Left cardiac atrium (tissue), 4 donors: ENCODE data around the gene TARS1. TPM values are rescaled to one million over a fixed set of nuclear protein-coding genes. Genes with fewer than 3 reads are reported as not detected.

Experiments used
- ATAC-seq, 2 donors: fragments of 200-7000 bp; cut with Tn5 transposase; one replicate each; pipeline ENCODE4 v1.9.1; 2020; ENCODE audit warnings: mild to moderate bottlenecking in 2 of 2, moderate library complexity in 2 of 2
- DNase-seq: peaks from one replicate; pipeline ENCODE4 v3.0.0-alpha.2; 2020
- intact Hi-C, 2 donors: fragments of 100-400 bp; cut with DNase I; formaldehyde crosslinking; loops; one replicate each; pipeline versions ENCODE4 v1.14.1 to v1.15.1; 2022 to 2023
- long read RNA-seq: library from polyadenylated mRNA; unstranded; transcript quantifications from one replicate; pipeline ENCODE4 v2.0.0, GENCODE V29; 2021
- total RNA-seq, 2 donors: library from RNA; stranded (reverse); fragmentation: NEBNext Ultra II Directional; extraction: Animal tissue kit (Norgen Biotek cat#: 25700); gene quantifications; one replicate each; pipeline ENCODE4 v1.2.1, GENCODE V29; 2021
- donor health status: DM: no; HTN: yes; CAD: no.
- donor health status: DM: no; HTN: yes; CAD: no; lungs with severe emphysema.
- donor health status: DM: yes; HTN: yes; CAD: no.
- donor health status: Dilated cardiomyopathy.

TARS1 gene
- total RNA-seq: 10 to 100 TPM; 57.3 to 86.0 TPM
- long read RNA-seq, full-length matches to known transcripts: 111 of 120 reads
- long read RNA-seq, partial matches to known transcripts: 7 of 120 reads
- long read RNA-seq, other reads (novel, unspliced or antisense): 2 of 120 reads

DNA sequence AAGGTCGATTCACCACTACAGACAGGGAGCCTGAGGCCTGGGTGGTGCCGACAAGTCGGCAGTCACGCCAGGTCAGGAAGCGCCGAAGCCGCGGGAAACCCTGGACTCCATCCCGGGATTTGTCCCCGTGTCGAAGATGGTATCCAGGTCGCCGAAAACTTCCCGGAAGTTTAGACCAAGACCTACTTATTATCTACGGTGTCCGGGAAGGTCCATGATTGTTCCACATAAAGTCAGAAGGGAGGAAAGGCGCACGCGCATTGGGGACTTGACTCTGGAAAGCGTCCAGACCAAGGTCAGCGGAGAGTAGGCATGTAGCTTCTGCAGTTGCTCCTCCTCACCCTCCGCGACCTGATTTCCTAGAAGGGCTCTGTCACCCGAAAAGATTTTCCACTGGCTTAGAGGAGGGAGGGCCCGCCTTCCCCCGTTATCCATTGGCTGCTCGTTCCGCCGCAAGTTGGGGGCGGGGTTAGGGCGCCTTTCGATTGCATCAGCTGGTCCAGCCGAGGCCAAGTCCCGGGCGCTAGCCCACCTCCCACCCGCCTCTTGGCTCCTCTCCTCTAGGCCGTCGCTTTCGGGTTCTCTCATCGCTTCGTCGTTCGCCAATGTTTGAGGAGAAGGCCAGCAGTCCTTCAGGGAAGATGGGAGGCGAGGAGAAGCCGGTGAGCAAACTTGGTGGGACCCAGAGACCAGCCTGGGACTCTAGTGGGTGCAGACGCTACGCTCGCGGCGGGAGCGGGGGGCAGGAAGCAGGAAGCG, at the start of gene TARS1:
TARS1 (plus strand) TSS at position 484 of the 759 bp plus-strand sequence; CDS start at position 606, 122 bp downstream.
- ATAC-seq (peak; percentile 98 to 99), DNase-seq (peak; percentile 98)
- intact Hi-C loops: no loop called here

DNA sequence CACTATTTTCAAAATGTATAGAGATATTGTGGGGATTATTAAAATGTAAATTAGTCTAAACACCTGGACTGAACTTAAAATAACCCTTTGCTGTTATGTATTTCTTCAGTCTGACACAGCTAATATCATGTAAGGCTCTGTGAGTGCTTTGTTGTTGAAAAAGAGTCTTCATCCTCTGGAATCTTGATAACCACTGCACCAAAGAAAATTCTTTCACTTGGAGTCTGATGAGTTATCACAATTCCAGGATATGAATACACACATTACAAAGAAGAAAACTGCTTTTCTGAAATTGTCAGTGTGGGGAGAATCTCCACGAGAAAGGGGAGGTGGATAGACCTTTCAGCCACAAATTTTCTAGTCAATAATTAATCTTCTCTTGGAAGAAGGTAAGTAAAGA, 42.3 kb upstream of the TARS1 start:
- ATAC-seq (no peak), DNase-seq (no peak)
- intact Hi-C loops: no loop called here

DNA sequence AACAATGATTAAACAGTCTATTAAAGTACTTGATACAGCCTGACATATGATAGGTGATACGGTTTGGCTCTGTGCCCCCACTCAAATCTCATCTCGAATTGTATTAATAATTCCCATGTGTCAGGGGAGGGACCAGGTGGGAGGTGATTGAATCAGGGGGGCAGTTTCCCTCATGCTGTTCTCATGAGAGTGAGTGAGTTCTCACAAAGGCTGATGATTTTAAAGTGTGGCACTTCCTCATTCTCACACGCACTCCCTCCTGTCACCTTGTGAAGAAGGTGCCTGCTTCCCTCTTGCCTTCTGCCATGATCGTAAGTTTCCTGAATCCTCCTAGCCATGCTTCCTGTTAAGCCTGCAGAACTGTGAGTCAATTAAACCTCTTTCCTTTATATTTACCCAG, 40.1 kb upstream of the TARS1 start:
- DNase-seq: no peak
- no peak for ATAC-seq
- intact Hi-C loops: no loop called here

DNA sequence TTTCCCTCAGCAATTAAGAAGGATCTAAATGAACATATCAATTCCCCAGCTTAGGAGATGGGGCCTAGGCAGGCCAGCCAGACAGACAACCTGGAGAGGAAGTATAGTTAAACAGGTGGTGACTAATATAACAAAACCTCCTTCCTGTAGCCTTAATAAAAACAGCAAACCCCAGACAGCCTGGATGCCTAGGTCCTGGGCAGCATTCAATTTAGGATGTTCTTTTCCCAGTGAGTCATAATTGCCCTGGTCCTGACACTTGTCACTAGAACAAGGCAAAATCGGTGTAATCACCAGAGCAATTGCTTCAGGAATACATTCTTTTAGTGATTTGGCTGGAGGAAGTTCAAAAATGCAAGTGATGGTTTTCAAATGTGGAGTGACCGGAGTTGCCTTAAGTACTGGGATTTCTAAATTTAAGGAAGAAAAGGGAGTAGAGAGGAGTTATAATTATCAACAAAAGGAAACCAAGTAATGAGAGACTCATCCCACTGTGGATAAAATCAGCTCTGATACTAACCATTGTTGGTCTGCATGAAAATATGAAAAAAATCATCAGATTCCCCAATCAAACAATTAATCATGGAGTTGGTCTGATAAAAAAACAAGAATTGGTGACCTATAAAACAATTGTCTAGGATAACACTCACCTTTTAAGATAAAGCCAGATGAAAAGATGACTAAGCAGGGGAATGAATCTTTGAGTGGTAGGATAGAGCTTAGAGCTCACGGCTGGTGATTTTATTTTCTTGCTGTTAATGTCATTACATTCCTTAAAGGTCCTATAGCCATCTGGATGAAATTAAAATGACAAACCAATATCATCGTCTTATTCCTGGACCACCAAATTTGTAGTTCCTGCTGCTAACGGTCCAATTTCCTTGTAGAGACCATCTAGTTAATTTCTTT, 39.0 kb upstream of the TARS1 start:
- intact Hi-C loops: no loop called here
- DNase-seq: no peak
- ATAC-seq: no peak

DNA sequence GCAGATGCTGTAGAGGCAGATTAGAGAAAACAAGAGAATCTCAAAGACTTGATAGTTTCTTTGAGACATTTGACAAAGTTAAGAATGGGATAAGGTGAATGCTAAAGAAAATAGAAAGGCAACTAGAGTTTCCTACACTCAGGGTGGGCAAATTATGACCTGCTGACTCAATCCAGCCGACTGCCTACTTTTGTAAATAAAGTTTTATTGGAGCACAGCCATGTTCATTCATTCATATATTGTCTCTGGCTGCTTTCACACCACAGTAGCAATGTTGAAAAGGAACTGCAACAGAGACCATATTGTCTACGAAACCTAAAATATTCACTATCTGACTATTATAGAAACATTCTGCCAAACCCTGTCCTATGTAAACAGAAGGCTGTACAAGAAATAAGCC, 37.6 kb upstream of the TARS1 start:
- no peak for ATAC-seq
- intact Hi-C loops: no loop called here

DNA sequence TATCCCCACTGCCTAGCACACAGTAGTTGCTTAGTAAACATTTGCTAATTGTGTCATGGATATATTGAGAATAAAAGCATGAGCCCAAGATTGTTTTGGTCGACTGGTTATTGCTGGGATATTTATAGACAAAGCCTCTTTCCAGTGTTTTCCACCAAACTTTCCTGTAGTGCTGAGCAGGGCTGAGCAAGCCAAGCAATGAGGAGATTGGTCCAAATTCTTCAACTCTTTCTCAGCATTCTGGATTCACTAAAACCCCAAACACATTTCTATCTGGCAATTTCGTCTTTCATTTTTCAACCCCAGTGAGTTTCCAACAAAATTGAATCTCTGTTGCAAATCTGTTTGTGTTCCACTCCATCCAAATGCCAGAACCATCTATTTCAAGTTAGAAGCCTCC, 31.9 kb upstream of the TARS1 start:
- ATAC-seq (no peak), DNase-seq (no peak)
- intact Hi-C loops: no loop called here

More for the DNA sequence above, 37.6 kb upstream of the TARS1 start:
- no peak for DNase-seq

DNA sequence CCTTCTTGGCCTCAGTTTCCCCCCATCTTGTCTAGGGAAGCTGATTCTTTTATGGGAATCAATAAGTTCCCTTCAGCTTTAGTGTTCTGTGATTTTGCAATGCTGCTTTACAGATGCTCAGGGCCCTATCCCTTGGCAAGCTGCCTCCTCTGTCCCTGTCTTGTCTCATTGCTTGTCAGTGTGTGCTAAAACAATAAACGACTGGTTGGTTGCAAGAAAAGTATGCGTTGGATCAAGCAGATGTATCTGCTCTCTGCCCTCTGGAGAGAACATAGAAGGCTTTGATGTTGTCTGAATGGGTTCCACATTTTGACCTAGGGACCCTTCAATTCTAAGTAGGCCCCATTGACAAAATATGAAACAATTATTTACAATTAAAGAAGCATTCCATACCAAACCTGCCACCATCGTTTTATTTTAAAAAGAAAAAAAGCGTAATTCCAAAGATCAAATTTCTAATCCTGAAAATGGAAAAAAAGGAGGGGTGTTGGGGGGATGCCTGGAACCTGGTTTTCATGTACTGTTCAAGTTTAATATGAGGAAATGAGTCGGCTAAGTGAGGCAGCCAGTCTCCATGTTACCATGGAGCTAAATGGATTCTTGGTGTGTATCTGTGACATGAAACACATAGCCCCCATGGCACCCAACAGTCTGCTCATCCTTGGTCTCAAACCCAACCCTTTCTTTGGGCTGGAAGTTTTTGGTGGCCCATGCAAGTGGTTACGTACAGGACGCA, 31.2 kb upstream of the TARS1 start:
- intact Hi-C loops: no loop called here
- DNase-seq (no peak), ATAC-seq (no peak)

DNA sequence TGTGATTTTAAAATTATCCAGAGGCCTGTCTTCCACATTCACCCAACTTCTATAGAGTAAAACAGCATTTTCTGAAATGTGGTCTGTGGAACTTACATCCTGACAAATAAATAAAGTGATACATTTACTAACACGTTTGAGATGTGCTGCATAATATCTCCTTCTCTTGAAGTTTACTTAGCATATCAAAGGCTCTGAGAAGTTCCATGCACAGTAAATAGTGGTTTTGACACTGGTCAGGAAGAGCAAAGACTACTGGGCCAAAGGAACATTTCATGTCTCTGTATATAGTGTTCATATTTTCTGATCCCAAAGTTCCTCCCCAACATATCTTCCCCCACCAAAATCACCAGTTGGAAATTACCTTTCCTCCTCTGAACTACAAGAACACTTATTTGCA, 30.5 kb upstream of the TARS1 start:
- intact Hi-C loops: no loop called here
- DNase-seq (no peak), ATAC-seq (no peak)

DNA sequence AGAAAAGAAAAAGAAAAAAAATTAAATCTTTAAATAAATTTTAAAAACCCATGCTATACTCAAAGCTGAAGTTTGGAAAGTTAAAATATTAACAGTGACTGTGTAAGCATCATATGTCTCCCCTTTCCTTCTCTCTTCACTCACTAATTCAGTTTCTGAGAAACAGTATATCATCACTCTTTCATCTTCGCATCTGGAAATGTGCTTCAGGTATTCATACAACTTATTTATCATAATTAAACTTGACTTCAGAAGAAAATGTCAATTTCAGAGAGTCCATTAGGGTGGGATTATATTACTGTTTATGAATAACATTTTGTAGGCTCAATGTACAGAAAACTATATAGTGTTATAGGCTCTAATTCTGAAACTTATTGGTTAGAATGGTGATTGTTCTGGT, 29.3 kb upstream of the TARS1 start:
- ATAC-seq: no peak
- intact Hi-C loops: no loop called here

DNA sequence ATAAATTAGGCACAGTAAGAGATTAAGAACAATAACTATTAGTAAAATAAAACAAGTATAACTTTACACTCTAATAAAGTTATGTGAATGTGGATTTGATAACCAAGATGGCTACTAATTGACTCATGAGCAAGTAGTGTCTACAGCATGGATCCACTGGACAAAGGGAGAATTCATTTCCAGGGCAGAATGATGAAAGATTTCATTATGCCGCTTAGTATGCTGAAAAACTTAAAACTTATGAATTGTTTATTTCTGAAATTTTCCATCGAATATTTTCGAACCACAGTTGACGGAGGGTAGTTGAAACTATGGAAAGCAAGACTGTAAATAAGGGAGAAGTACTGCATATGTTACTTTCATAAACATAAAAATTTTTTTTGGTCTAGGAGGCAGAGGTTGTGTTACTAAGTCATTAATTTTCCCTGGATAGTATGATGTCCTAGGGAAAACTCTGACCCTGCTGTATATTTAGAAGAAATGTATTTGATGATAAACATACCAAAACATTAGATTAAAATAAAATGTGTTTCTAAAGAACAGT, 24.9 kb upstream of the TARS1 start:
- DNase-seq: no peak
- no peak for ATAC-seq
- intact Hi-C loops: no loop called here

More for the DNA sequence above, 29.3 kb upstream of the TARS1 start:
- DNase-seq: no peak

DNA sequence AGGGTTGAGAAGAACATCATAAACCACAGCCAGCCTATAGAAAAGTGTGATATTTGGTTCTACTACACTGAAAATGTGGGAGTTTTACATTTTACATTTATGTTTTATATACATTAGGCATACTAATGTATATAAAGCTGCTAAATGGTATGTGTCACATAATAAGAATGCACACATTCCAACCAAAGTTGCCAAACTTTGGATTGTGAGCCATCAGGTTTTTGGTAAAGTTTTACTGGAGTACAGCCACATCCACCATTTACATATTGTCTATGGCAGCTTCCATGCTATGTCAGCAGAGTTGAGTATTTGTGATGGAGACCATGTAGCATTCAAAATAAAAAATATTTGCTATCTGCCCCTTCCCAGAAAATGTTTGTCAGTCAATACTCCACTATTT, 23.1 kb upstream of the TARS1 start:
- ATAC-seq: no peak
- intact Hi-C loops: no loop called here
- no peak for DNase-seq

DNA sequence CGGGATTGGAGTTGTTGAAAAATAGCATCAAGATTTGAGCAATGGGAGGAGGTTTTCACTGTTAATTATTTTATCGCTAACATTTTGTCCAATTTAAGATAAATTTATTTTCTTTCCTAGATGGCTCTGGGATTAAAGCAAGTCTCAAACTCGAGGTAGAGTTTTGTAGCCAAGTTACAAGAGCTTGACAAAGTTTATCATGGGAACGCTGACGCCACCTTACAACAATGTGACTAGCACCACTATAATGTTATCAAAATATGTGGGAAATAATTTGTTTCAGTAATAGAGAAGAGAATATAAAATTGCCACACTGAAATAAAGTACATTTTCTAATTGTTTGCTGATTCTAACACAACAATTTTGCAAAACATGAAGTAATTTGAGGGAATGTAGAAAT, 19.8 kb upstream of the TARS1 start:
- DNase-seq (no peak), ATAC-seq (no peak)
- intact Hi-C loops: loop anchor here in 1 of 2 donors (10.0 kb wide), 1 partner anchor 716 kb away; no protein-coding TSS in a partner anchor

DNA sequence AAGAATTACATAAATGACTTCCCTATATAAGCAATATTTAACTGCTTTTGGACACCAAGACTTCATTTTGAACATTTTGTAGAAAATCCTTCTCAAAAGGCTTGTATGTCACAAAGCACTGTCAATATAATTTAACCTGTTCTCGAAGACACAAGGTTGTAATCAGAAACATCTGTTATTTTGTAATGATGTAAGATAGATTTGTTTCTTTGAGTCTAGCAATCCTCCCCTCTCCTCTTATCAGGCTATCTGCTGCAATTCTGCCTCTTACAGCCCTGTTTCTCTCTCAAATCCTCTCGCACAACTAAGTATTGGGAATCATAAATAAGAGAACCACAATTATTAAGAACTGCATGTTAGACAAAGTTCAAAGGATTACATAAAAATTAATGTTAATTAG, 18.6 kb upstream of the TARS1 start:
- DNase-seq (no peak), ATAC-seq (no peak)
- intact Hi-C loops: loop anchor here in 1 of 2 donors (10.0 kb wide), 1 partner anchor 717 kb away; no protein-coding TSS in a partner anchor

DNA sequence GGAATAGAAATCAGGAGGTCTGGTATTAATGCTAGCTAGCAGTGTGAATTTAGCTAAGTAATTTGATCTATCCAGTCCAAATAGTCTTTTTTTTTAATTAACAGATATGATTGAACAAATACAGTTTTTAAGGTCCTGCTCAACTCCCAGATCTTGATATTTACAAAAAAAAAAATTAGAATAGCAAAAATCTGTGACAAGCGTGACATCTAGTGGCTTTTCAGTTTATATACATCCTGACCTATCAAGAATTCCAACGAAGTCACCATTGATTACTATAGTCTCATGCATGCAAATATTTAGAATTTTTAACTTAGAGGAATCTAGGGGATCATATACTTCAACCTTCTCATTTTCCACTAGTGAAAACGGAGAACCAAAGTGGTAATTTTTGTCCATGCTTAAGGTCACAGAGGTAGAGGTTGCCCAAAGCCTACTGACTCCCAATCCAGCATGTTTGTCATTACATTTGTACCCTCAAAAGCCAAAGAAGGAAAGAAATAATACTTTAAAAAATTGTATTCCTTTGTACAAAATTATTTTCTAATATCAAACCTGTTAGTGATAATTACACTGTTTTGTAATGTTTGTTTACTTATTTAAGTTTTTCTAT, 17.6 kb upstream of the TARS1 start:
- ATAC-seq: peak in 1 of 2 donors; percentile 18
- no peak for DNase-seq
- intact Hi-C loops: loop anchor here in 1 of 2 donors (10.0 kb wide), 1 partner anchor 718 kb away; no protein-coding TSS in a partner anchor

DNA sequence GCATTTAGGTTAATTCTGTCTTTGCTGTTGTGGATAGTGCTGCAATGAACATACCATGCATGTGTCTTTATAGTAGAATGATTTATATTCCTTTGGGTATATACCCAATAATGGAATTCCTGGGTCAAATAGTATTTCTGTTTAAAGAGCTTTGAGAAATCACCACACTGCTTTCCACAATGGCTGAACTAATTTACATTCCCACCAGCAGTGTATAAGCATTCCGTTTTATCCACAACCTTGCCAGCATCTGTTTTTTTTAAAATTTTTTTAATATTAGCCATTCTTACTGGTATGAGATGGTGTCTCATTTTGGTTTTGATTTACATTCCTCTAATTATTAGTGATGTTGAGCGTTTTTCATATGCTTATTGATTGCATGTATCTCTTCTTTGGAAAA, 15.5 kb upstream of the TARS1 start:
- ATAC-seq (no peak), DNase-seq (no peak)
- intact Hi-C loops: loop anchor here in 1 of 2 donors (10.0 kb wide), 1 partner anchor 721 kb away; no protein-coding TSS in a partner anchor

DNA sequence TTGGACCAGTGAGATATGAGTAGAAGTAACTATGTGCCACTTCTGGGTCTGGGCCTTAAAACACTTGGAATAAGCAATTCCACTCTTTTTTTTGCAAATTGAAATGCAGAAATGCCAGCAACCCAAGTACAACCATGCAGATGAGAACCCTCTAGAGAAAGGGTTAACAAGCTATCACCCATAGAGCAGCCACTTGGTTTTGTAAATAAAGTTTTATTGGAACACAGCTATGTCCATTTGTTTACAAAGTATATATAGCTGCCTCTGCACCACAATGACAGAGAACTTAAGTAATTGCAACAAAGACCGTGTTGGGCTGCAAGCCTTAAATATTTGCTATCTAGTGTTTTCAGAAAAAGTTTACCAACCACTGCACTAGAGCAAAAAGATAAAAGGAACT, 9.8 kb upstream of the TARS1 start:
- DNase-seq (no peak), ATAC-seq (no peak)
- intact Hi-C loops: loop anchor here in 1 of 2 donors (10.0 kb wide), 2 partner anchors 504 to 534 kb away; partner anchors contain the start of gene RXFP3

DNA sequence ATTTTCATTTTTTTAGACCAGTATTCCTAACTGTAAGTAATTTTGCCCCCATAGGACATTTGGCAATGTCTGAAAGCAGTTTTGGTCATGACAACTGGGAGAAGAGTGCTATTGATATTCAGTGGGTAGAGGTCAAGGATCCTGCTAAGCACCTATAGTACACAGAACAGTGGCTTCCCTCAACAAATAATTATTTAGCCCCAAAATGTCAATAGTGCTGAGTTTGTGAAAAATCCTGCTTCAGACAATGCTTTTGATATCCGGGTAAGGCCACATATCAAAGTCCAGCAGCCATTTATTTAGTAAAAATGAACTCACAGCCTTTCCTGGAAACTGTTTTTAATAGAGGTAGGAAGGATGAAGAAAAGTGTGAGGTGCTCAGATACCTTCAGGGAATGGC, 8.1 kb upstream of the TARS1 start:
- ATAC-seq (no peak), DNase-seq (no peak)
- intact Hi-C loops: loop anchor here in 1 of 2 donors (10.0 kb wide), 2 partner anchors 502 to 532 kb away; partner anchors contain the start of gene RXFP3
